Fibroblast of peridontal ligament (primary cell): ENCODE measurements around the gene RBP4.
"Not testable (repeated sequence)": the region's sequence is repeated elsewhere in the genome, so short reads cannot be mapped to it uniquely, and the experiment has no call there.

ENCODE experiments used
- DNase-seq: peaks from one replicate; pipeline ENCODE4 v3.0.0-alpha.2; 2010; ENCODE audit errors: extremely low read depth

The RBP4 gene

GRCh38 chr10:93566435-93567276, 34.4 kb downstream of the RBP4 start, which contains the start of gene FFAR4:
FFAR4 (plus strand) TSS chr10:93566665; CDS start chr10:93566721, 56 bp downstream.
- no peak for DNase-seq

GRCh38 chr10:93565446-93565845, 35.6 kb downstream of the RBP4 start:
- DNase-seq: no peak

- DNase-seq: no peak
Observed at GRCh38 chr10:93560541-93560940, 40.5 kb downstream of the RBP4 start.

GRCh38 chr10:93559490-93559889, 41.5 kb downstream of the RBP4 start:
- no peak for DNase-seq

- DNase-seq: peak; percentile 56
Observed at GRCh38 chr10:93554760-93555432, 46.1 kb downstream of the RBP4 start.

GRCh38 chr10:93554316-93554663, 46.7 kb downstream of the RBP4 start:
- DNase-seq: no peak

GRCh38 chr10:93553482-93554315, 47.3 kb downstream of the RBP4 start:
- no peak for DNase-seq

GRCh38 chr10:93552780-93553179, 48.3 kb downstream of the RBP4 start:
- no peak for DNase-seq

- DNase-seq: no peak
Observed at GRCh38 chr10:93550606-93551005, 50.4 kb downstream of the RBP4 start.

GRCh38 chr10:93548376-93549071, 52.5 kb downstream of the RBP4 start:
- peak; percentile 8 for DNase-seq

- no peak for DNase-seq
Observed at GRCh38 chr10:93547522-93547921, 53.5 kb downstream of the RBP4 start.

GRCh38 chr10:93546995-93547394, 54.0 kb downstream of the RBP4 start:
- not testable (repeated sequence) for DNase-seq

GRCh38 chr10:93542358-93542791, 58.7 kb downstream of the RBP4 start:
- DNase-seq: peak; percentile 34
